Loucy (cell line): ENCODE results near the gene COX19.

ENCODE experiments used
- EZH2phosphoT487 ChIP-seq: fragments of 200-600 bp; IDR thresholded peaks from 2 replicates; pipeline ENCODE4 v1.6.1; 2018; ENCODE audit warnings: antibody characterized with exemption, mild to moderate bottlenecking, moderate library complexity, borderline replicate concordance
- TF ChIP-seq, protein P1 (sequence below): fragments of 200-600 bp; sonication (generic); conservative IDR thresholded peaks from 2 replicates; pipeline ENCODE4 v1.5.1; 2014; ENCODE audit warnings: mild to moderate bottlenecking, antibody characterized with exemption, low read length

DNA sequence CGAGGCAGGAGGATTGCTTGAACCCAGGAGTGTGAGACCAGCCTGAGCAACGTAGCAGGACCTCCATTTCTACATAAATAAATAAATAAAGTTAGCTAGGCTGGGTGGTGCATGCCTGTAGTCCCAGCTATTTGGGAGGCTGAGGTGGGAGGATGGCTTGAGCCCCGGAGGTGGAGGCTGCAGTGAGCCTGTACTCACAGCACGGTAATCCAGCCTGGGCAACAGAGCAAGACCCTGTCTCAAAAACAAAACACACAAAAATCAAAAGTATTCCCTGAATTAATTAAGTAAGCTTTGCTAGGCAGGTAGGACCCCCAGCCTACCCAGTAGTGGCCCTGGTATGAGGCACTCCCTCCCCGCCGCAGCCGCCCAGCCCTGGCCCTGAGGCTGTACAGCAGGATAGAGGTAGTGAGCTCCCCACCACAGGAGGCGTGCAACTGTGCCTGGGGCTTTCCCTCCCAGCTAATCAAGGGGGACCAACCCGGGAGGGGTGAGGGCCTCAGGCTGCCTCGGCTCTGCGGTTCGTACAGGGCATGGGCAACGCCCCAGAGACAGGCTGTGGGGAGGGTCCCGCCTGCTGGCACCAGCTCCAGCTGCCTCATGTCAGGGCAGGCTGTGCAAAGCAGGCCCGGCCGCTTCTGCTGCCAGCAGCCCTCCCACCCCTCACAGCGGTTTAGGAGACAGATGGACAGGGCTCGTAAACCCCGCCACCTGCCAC, 6.6 kb upstream of the COX19 start:
- TF ChIP-seq, protein P1, sequence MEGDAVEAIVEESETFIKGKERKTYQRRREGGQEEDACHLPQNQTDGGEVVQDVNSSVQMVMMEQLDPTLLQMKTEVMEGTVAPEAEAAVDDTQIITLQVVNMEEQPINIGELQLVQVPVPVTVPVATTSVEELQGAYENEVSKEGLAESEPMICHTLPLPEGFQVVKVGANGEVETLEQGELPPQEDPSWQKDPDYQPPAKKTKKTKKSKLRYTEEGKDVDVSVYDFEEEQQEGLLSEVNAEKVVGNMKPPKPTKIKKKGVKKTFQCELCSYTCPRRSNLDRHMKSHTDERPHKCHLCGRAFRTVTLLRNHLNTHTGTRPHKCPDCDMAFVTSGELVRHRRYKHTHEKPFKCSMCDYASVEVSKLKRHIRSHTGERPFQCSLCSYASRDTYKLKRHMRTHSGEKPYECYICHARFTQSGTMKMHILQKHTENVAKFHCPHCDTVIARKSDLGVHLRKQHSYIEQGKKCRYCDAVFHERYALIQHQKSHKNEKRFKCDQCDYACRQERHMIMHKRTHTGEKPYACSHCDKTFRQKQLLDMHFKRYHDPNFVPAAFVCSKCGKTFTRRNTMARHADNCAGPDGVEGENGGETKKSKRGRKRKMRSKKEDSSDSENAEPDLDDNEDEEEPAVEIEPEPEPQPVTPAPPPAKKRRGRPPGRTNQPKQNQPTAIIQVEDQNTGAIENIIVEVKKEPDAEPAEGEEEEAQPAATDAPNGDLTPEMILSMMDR, result no peak; the same call in 1 of the 2 replicates
- TF ChIP-seq EZH2phosphoT487, result no peak
